CD4-positive, alpha-beta T cell treated with Interferon alpha-2 for 1 hour (primary cell): ENCODE results near the gene ECE1.
"Not testable (repeated sequence)": the region's sequence is repeated elsewhere in the genome, so short reads cannot be mapped to it uniquely, and the experiment has no call there.

Experiments
- DNase-seq, 2 donors: peaks; one replicate each; pipeline ENCODE4 v3.0.0-alpha.2; 2020 to 2022

The ECE1 gene

DNA sequence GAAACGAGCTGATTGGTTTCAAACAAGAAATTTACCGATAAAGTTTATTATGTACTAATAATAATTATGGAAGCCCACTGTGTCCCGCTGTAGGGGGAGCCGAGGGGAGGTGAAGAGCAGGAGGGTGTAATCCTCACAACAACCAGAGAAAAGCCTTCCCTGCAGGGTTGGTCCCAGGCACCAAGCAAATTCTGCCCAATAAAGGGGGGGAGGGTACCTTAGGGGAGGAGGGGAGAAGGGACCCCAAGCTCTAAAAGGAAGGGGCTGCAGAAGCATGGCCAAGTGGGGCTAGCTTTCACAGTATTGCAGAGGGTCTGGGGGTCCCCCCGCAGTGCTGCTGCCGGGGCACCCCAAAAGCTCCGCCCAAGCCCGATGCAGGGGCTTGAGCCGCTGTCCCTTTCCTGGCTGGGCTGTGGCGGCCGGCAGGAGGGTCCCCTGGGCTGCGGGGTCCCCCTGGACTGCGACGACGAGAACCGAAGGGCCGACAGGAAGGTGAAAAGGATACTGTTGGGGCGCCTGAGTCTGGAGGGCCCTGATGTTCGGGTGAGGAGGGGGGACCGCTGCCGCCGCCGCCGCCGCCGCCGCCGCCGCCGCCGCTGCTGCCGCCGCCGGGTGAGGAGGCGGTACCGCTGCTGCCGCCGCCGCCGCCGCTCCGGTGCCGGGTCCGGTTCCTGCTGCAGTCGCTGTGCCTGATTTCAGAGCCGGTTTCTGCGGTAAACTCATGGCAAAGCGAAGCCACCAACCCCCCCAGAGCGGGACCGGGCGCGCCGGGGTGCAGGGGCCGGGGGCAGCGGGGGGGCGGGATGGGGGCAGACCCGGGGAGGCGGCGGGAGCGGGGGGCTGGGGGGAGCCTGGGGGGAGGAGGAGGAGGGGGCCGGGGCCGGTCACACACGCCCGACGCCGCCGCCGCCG is 114.3 kb downstream of the ECE1 start:
- DNase-seq, result peak; percentile 33 to 65

DNA sequence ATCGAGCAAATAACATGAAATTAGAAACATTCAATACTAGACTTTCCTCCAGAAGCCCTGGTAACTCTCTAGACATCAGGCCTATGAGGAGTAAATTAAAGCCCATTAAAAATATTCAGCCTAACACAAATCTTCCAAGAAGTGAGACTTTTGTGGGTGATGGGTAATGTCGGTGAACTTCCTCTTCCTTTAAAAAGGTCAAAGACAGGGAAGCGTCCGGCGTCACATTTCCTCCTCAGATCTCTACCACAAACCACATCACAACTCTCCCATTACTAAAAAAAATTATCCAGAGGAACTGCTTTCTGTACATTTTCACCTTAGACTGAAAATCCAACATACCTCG is 115.0 kb downstream of the ECE1 start:
- peak; percentile 77 to 84 for DNase-seq

DNA sequence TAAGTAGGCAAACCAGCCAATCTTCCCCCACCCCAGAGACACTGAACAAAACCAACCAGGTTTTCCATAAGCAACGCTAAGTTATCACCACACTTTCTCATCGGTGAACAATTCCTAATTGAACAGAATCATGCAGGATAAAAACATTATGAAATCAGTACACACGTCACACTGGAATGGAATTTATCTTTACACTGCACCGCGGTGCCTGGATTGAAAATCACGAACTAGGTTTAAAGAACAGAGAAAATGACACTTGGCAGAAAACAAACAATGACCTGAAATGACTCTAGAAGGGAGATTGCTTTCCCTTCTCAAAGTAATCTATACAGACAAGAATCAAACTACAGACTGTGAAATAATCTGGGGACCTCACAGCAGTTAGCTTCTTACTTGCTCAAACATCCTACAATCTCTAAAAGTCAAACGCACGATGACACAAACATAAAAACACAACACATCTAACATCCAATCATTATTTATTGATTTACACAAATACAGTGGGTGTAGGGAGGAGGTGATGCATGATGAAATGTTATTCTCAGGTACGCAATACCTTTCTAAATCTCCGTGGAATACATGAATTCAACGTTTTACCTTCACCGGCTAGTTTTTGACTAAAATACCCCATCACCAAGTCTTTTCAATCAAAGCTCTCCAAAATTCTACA is 115.5 kb downstream of the ECE1 start:
- DNase-seq, result no peak

DNA sequence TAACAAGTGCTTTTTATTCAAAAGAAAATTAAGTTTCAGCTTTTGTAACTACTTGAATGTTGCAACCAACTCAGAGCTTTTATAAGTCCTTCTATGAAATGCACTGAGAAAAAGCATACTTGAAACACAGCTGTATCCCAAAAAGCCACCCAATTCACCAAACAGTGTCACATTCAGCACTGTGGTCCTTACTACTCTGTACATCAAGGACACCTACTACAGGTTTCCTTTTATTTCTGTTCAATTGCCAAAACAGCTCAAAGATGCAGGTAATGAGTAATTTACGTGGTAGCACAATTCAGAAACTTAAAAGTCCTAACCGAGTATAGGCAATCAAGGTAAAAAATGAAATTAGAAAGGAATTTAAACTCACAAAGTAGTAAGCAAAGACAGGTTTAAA is 116.0 kb downstream of the ECE1 start:
- no peak for DNase-seq

DNA sequence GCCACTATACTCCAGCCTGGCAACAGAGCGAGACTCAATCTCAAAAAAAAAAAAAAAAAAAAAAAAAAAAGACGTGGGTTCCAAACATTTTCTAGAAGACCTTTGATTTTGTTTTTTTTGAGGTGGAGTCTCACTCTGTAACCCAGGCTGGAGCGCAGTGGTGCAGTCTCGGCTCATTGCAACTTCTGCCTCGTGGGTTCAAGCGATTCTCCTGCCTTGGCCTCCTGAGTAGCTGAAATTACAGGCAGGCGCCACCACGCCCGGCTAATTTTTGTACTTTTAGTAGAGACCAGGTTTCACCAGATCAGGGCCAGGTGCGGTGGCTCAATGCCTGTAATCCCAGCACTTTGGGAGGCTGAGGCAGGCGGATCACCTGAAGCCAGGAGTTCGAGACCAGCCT is 117.2 kb downstream of the ECE1 start:
- not testable (repeated sequence) for DNase-seq

DNA sequence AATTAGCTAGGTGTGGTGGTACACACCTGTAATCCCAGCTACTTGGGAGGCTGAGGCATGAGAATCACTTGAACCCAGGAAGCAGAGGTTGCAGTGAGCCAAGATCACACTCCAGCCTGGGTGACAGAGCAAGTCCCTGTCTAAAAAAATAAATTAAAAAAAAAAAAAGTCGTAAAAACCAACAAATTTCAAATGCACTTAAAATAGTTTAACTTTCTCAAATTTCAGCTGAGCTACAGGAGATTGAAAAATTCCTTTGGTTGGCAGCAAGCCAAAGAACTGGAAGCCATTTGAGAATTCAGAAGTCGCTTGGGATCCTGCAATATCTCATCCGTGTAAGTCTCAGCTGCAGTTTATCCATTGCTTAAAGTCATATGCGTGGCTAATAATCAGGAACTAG is 119.4 kb downstream of the ECE1 start:
- DNase-seq, result not testable (repeated sequence)

DNA sequence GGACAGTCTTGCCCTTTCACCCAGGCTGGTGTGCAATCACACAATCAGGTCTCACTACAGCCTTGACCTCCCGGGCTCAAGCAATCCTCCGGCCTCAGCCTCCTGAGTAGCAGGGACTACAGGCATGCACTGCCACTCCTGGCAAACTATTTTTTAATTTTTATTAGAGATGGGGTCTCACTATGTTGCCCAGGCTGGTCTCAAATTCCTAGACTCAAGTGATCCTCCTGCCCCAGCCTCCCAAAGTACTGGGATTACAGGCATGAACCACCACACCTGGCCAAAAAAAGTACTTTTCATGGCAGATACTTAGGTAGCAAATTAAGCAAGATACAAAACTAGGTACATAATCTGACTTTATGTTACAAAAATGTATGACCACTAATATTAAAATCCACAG is 121.8 kb downstream of the ECE1 start:
- no peak for DNase-seq
